B cell (primary cell): ENCODE data around the gene RUVBL1.

Source experiments
- EZH2 ChIP-seq: IDR thresholded peaks from 2 replicates; pipeline ENCODE4 v1.6.1; 2012; ENCODE audit warnings: borderline replicate concordance, low read depth, mild to moderate bottlenecking, moderate library complexity, low read length; ENCODE audit not compliant: insufficient read depth, poor library complexity, severe bottlenecking
- TF ChIP-seq, protein P1 (sequence below): fragments of 200-600 bp; IDR thresholded peaks from one replicate; pipeline ENCODE4 v1.8.0; 2022; ENCODE audit warnings: antibody characterized with exemption, mild to moderate bottlenecking

DNA sequence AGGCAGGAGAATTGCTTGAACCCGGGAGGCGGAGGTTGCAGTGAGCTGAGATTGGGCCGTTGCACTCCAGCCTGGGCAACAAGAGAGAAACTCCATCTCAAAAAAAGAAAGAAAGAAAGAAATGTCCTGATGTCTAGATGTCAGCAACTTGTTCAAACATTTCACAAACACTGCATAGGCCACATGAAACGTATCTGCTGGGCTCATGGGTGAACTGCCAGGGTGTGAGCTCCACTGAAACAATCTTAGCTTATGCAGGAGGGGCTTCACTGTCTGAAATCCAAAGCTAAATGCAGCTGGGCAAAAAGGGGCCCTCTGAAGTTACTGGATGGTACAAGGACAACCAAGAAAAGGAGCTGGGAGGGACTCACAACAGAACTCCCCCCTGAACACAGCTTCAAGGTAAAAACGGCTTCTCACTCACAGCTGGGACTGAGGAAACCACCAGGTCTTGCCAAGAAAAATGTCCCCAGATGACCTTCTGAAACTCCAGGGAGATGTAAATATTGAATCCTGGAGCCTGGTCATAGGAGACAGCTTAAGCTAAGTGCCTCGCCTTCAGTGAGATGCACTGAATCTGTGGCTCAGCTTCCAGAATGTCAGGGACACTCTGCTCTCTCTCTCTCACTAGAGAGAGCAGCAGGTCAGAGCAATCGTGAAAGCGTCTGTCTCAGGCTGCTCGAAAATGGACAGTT, 39.5 kb downstream of the RUVBL1 start:
- TF ChIP-seq, protein P1, sequence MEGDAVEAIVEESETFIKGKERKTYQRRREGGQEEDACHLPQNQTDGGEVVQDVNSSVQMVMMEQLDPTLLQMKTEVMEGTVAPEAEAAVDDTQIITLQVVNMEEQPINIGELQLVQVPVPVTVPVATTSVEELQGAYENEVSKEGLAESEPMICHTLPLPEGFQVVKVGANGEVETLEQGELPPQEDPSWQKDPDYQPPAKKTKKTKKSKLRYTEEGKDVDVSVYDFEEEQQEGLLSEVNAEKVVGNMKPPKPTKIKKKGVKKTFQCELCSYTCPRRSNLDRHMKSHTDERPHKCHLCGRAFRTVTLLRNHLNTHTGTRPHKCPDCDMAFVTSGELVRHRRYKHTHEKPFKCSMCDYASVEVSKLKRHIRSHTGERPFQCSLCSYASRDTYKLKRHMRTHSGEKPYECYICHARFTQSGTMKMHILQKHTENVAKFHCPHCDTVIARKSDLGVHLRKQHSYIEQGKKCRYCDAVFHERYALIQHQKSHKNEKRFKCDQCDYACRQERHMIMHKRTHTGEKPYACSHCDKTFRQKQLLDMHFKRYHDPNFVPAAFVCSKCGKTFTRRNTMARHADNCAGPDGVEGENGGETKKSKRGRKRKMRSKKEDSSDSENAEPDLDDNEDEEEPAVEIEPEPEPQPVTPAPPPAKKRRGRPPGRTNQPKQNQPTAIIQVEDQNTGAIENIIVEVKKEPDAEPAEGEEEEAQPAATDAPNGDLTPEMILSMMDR = no peak
- no peak for TF ChIP-seq EZH2
